ENCODE measurements around the gene ZSWIM2. TPM values are rescaled to one million over a fixed set of nuclear protein-coding genes. Genes with fewer than 3 reads are reported as not detected.
"Not testable (repeated sequence)": the region's sequence is repeated elsewhere in the genome, so short reads cannot be mapped to it uniquely, and the experiment has no call there.

ZSWIM2 gene
- total RNA-seq, 1 donor from 2014 or later = not detected

GRCh38 chr2:186842373-186842772, 6.6 kb downstream of the ZSWIM2 start:
- no peak for ATAC-seq

GRCh38 chr2:186841940-186842339, 7.0 kb downstream of the ZSWIM2 start:
- ATAC-seq (no peak), DNase-seq (ENCODE audit: low spot score) (no peak)

More at GRCh38 chr2:186842373-186842772, 6.6 kb downstream of the ZSWIM2 start:
- no peak for DNase-seq (ENCODE audit: low spot score)

- DNase-seq (ENCODE audit: low spot score) = no peak
- no peak for ATAC-seq
Observed at GRCh38 chr2:186835628-186836027, 13.3 kb downstream of the ZSWIM2 start.

- no peak for ATAC-seq
- DNase-seq (ENCODE audit: low spot score) = no peak
Observed at GRCh38 chr2:186827862-186828492, 21.0 kb downstream of the ZSWIM2 start.

- ATAC-seq (no peak), DNase-seq (ENCODE audit: low spot score) (no peak)
Observed at GRCh38 chr2:186827411-186827810, 21.6 kb downstream of the ZSWIM2 start.

GRCh38 chr2:186822323-186822722, 26.6 kb downstream of the ZSWIM2 start:
- ATAC-seq = no peak
- DNase-seq (ENCODE audit: low spot score) = no peak

- no peak for DNase-seq (ENCODE audit: low spot score)
- no peak for ATAC-seq
Observed at GRCh38 chr2:186820303-186820702, 28.7 kb downstream of the ZSWIM2 start.

GRCh38 chr2:186811760-186812159, 37.2 kb downstream of the ZSWIM2 start:
- DNase-seq (ENCODE audit: low spot score); ATAC-seq: not testable (repeated sequence)

GRCh38 chr2:186806591-186806990, 42.4 kb downstream of the ZSWIM2 start:
- DNase-seq (ENCODE audit: low spot score) (no peak), ATAC-seq (no peak)

GRCh38 chr2:186798604-186799003, 50.4 kb downstream of the ZSWIM2 start:
- not testable (repeated sequence) for ATAC-seq; DNase-seq (ENCODE audit: low spot score)

- DNase-seq (ENCODE audit: low spot score) = no peak
- ATAC-seq = no peak
Observed at GRCh38 chr2:186784930-186785329, 64.0 kb downstream of the ZSWIM2 start.

GRCh38 chr2:186783254-186783653, 65.7 kb downstream of the ZSWIM2 start:
- ATAC-seq (no peak), DNase-seq (ENCODE audit: low spot score) (no peak)

- DNase-seq (ENCODE audit: low spot score) (no peak), ATAC-seq (no peak)
Observed at GRCh38 chr2:186780701-186781316, 68.2 kb downstream of the ZSWIM2 start.

Other genes with a start within 250 kb of the ZSWIM2 start
- 0.20 TPM for gene FAM171B, start 155.1 kb downstream of the ZSWIM2 start, total RNA-seq

All from left lobe of liver (tissue), 2 donors.